MV-4-11 (cell line): ENCODE measurements around the gene RAB4A.

Experiments
- DNase-seq: peaks from one replicate; lab custom pipeline; 2025; lab: John Stamatoyannopoulos, UW

The RAB4A gene

GRCh38 chr1:229339520-229339919, 68.6 kb downstream of the RAB4A start:
- peak; percentile 34 for DNase-seq

DNA sequence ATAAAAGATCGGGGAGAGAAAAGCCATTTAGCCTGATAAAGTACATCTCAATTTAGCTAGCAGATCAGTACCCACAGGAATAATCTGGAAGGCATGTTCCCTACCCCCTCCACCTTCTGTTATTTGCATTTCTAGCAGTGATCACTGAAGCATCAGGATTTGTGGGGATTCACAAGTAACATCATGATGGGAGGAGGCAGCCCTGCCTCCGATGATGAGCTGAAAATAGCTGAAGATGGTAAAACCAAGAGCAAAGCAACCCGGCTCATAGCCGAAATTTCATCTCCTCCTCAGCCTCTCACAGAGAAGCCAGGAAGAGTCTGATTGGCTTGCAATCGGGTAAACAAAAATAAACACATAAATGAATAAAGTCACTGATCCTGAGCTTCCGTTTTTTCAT, 69.6 kb downstream of the RAB4A start:
- no peak for DNase-seq

DNA sequence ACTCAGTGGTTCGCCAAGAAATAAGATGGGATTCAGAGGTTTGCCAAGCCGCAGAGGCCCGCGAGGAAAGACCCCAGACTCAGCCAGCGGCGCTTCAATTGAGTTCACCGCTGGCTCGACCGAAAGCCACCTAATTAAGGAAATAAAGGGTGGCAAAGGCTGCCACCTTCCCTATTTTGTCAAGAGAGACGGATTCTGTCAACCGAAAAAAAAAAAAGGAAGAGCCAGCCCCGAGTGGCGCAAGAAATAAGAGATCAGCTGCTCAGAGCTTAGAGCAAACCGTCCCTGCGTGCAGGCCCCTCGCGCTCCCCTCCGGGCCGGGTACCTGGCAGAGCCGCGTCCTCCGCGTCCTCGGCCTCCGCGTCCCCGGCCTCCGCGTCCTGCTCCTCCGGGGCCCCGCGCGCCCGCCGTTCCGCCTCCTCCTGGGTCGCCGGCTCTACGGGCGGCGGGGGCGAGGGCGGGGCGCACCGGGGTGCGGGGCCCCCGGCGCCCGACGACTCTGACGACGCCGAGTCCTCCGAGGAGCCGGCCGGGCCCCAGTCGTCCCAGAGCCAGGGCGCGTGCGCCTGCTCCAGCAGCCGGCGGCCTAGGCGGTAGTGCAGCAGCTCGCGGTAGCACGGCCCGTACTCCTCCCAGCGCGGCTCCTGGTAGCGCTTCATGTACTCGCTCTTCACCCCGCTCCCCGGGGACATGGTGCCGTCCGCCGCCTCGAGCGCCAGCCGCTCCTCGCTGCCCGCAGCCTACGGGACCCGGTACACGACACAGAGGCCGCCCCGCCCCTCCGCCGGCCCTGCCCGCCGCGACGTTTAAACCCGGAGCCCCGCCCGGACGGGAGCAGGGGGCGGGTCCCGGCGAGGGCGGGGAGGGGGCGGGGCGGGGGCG, 71.1 kb downstream of the RAB4A start:
- peak; percentile 93 for DNase-seq

DNA sequence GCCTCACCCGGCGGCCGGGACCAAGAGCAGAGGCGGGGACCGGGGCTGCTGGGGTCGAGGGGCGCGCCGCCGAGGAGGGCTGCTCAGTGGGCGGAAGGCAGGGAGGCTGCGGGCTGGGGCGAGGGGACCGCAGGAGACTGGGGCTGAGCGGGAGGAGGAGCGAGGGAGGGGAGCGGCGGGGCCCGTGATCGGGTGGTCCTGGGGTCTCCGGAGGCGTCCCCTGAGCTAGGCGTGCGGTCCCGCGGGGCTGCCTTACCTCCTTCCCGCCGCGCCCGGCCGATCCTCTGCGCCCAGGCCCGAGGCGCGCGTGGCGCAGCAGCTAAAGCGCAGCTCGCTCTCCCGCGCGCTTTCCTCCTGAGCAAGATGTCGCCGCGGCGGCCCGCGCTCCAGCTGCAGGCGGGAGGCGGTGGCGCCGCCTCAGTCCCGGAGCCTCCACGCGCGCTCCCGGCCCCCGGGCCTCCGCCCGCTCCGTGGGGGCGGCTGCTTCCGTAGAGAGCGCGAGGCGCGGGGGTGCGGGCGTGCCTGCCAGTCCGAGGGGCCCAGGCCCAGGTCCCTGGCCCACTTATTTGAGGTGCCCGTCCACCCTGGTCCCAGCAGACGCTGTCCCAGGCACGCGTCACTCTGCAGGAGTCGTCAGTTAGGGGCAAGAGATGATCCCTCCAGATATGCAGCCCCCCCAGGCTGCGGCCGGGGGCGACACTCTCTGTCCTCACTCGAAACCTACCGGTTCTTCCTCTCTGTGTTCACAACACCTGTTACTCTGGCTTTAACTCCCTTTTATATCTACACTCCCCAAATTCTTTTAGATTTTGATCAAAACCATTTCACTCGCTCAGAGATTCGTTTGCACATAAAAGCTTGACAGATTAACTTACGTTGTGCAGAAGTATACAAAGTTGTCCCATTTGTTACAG, 72.0 kb downstream of the RAB4A start, which contains the start of gene CCSAP:
TSS of gene CCSAP (minus strand) at position 392 of the 914 bp plus-strand sequence. CDS start 582 bp downstream, outside the sequence.
- DNase-seq: peak; percentile 50

DNA sequence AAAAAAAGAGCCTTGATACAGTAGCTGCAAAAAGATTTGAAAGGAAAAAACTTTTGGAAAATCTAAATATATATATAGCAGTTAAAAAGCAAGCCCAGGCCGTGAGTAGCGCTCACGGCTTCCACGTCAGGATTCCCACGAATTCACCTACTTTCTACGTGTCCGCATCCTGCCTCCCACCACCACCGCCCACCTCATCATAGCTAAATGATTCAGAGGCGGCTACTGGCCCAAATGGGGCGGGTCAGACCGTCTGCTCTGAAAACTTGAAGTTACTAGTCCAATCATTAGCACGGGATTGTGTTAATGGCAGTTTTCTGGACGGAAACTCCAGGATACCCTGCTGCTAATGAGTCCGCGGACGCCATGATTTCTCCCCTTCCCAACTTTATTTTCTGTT, 73.2 kb downstream of the RAB4A start:
- no peak for DNase-seq

DNA sequence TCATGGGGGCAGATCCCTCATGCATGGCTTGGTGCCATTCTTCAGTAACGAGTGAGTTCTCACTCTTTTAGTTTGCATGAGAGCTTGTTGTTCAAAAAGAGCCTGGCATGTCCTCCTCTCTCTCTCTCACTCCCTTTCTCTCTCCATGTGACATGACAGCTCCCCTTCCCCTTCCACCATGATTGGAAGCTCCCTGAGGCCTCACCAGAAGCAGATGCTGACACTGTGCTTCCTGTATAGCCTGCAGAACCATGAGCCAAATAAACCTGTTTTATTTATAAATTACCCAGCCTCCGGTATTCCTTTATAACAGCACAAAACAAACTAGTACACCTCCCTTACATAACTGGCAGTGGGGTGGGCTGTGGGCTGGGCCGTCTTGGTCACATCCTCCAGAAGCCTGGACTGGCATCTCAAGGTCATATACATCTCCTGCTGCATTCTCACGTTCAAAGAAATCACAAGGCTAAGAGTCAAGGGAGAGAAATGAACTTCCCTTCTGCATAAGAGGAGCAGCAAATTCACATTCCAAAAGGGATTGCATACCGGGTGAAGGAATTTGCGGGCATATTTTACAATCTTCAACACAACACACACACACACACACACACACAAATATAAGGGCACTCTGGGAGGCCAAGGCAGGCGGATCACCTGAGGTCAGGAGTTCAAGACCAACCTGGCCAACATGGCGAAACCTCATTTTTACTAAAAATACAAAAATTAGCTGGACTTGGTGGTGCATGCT, 74.2 kb downstream of the RAB4A start:
- no peak for DNase-seq

DNA sequence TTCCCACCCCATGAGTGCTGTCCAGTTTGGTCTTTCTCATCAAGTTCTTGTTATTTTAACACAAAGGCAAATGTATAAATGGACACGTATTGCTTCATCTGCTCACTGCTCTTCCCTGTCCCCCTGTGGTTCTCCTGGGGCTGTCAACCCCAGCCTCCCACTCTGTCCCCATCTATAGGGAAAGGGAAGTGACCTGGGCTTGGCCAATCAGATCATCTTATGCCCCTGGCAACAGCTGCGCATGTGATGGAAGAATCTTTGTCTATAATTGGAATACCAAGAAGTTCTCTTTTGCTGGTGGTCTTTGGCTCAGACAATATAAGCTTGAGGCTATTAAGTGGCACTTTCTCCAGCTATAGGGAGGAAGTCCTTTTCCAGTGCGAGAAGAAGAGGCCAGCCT, 76.6 kb downstream of the RAB4A start:
- peak; percentile 78 for DNase-seq

- no peak for DNase-seq
Measured at GRCh38 chr1:229349463-229350385, 78.8 kb downstream of the RAB4A start.

DNA sequence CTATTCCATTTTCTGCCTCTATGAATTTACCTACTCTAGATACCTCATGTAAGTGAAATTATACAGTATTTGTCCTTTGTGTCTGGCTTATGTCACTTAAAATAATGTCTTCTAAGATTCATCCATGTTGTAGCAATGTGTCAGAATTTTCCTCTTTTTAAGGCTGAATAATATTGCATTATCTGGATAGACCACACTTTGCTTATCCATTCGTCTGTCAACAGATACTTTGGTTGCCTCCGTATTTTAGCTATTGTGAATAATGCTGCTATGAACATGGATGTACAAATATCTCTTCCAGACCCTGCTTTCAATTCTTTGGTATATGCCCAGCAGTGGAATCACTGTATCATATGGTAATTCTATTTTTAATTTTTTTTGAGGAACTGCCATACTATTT, 82.1 kb downstream of the RAB4A start:
- no peak for DNase-seq

DNA sequence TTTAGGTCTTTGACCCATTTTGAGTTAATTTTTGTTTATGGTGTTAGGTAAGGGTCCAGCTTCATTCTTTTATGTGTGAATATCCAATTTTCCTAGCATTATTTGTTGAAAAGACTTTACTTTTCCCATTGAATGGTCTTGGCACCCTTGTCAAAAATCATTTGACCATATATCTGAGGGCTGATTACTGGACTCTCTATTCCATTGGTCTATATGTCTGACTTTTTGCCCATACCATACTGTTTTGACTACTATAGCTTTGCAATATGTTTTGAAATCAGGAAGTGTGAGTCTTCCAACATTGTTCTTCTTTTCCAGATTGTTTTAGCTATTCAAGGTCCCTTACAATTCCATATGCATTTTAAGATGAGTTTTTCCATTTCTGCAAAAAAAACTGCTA, 83.3 kb downstream of the RAB4A start:
- DNase-seq: no peak
